ENCODE measurements around the gene TSPAN31. TPM values are rescaled to one million over a fixed set of nuclear protein-coding genes. Genes with fewer than 3 reads are reported as not detected.
A peak's percentile ranks its signal among the peaks of the same experiment; 100 is the strongest.

Gene TSPAN31
- total and polyA plus RNA-seq, 2 of the 8 experiments (the other 6 are each of a cell fraction or from before 2014, with no cell fraction given): 15.8 to 31.4 TPM

GRCh38 chr12:57745485-57745881 lies 644 bp downstream of the TSPAN31 start:
- H3K4ac ChIP-seq (replicated peaks; ENCODE audit: insufficient read length, low read depth, low read length): peak overlapping the region; percentile 57
- H3K56ac ChIP-seq (replicated peaks; ENCODE audit: insufficient read length, low read depth, low read length): no peak overlapping the region
- CTCF ChIA-PET (ENCODE audit: partially characterized antibody): interaction anchor here (1.0 to 2.0 kb wide), 7 partner anchors 8 to 37 kb away, joined by 4 to 7 read pairs (median 5); partner anchors contain the start of gene TSFM
- H4K8ac ChIP-seq (ENCODE audit: extremely low read depth, insufficient read depth, low read length): no peak overlapping the region
- peak overlapping the region; percentile 91 to 97 for H3K4me2 ChIP-seq (ENCODE audit: insufficient read depth in 1 of 2, low read depth in 2 of 2, low read length in 2 of 2)
- peak overlapping the region in 3 of 4 experiments; percentile 41 to 86 (median 83); a peak in 6 of 7 replicates for H3K9ac ChIP-seq (replicated peaks in 1 of 4; ENCODE audit: extremely low read depth in 1 of 4, low read depth in 3 of 4, low read length in 3 of 4)
- H3K36me3 ChIP-seq (ENCODE audit: control insufficient read depth in 2 of 4, insufficient read depth in 4 of 4, low read length in 3 of 4): peaks cover 19 to 43% (median 32%) of the 10 kb centered on the region in 4 experiments
- H2BK20ac ChIP-seq (ENCODE audit: low read length): no peak overlapping the region
- H4K20me1 ChIP-seq (replicated peaks in 1 of 2; ENCODE audit: control insufficient read depth in 1 of 2, insufficient read depth in 2 of 2, low read length in 2 of 2): peaks cover 0 to 2% of the 10 kb centered on the region in 2 experiments
- H2BK120ac ChIP-seq (replicated peaks; ENCODE audit: low read depth, low read length): peak overlapping the region; percentile 39
- H3K14ac ChIP-seq (ENCODE audit: insufficient read length): no peak overlapping the region
- H2BK12ac ChIP-seq (ENCODE audit: low read depth, low read length): peak overlapping the region; percentile 21; the same call in 1 of the 2 replicates
- H3K23me2 ChIP-seq (ENCODE audit: low read depth, low read length): peaks cover 4% of the 10 kb centered on the region
- POLR2A ChIA-PET (ENCODE audit: partially characterized antibody): interaction anchor here (0.7 to 4.4 kb wide), 26 partner anchors 9 to 198 kb away, joined by 3 to 35 read pairs (median 4); partner anchors contain the start of genes ARHGEF25, CYP27B1, DCTN2 and EEF1AKMT3
- peaks cover 3 to 15% (median 12%) of the 10 kb centered on the region in 4 experiments for H3K27me3 ChIP-seq (replicated peaks in 1 of 4; ENCODE audit: control insufficient read depth in 3 of 4, extremely low read depth in 1 of 4, insufficient read depth in 3 of 4, low read length in 3 of 4)
- H3K23ac ChIP-seq (ENCODE audit: insufficient read length): no peak overlapping the region
- peaks cover 9% of the 10 kb centered on the region for H3K79me1 ChIP-seq (ENCODE audit: low read depth, low read length)
- peak overlapping the region; percentile 83; the same call in 1 of the 2 replicates for H3K18ac ChIP-seq (ENCODE audit: extremely low read depth, low read length)
- H3K27ac ChIP-seq (ENCODE audit: low read depth, low read length): peak overlapping the region; percentile 41; the same call in 1 of the 2 replicates
- FAIRE-seq: no peak
- H2AK5ac ChIP-seq (ENCODE audit: low read depth, low read length): 0 out of 2 replicates have a peak overlapping the region, but pooled peaks have one; percentile 27
- H3K79me2 ChIP-seq (ENCODE audit: control insufficient read depth in 1 of 2, insufficient read depth in 2 of 2, low read length in 2 of 2): peaks cover under 1 to 4% of the 10 kb centered on the region in 2 experiments; a peak in 3 of 4 replicates
- peak overlapping the region; percentile 53; the same call in 1 of the 2 replicates for H2BK15ac ChIP-seq (ENCODE audit: low read length)
- H2BK5ac ChIP-seq (ENCODE audit: low read depth, low read length): peak overlapping the region; percentile 76; the same call in 1 of the 2 replicates
- H4K91ac ChIP-seq (replicated peaks; ENCODE audit: insufficient read length, low read length): peak overlapping the region; percentile 56
- DNase-seq (ENCODE audit: low read depth in 1 of 2, low spot score in 2 of 2): no peak
- no peaks in the 10 kb centered on the region for H3K9me3 ChIP-seq (ENCODE audit: insufficient read depth in 2 of 2, low read depth in 1 of 2, low read length in 1 of 2)
- TF ChIP-seq TCF12 (IDR thresholded peaks at IDR 0.05; ENCODE audit: low read depth, low read length) (no peak), POLR2A (IDR thresholded peaks at IDR 0.05; ENCODE audit: control extremely low read depth in 1 of 2, low read depth in 2 of 2, low read length in 2 of 2) (peak in 1 of 2 experiments; percentile 69; a peak in 1 of 3 replicates)
- H4K5ac ChIP-seq (ENCODE audit: insufficient read length, low read depth, low read length): peak overlapping the region; percentile 47
- H3K4me1 ChIP-seq (replicated peaks in 1 of 4; ENCODE audit: control insufficient read depth in 3 of 4, insufficient read depth in 4 of 4, low read length in 3 of 4): peaks cover 0 to 5% (median 4%) of the 10 kb centered on the region in 4 experiments; a peak in 4 of 7 replicates
- 54% methylated on average over 8 of the region's 8 CpGs; no CpG with 5 or more reads in 1 of the 2 experiments for WGBS, 2 experiments (ENCODE audit: extremely low coverage in 1 of 2, insufficient coverage in 1 of 2, insufficient read length in 1 of 2, insufficient replicate concordance in 2 of 2, low coverage in 1 of 2, low lambda C conversion rate in 2 of 2, missing lambda C conversion rate in 1 of 2)
- H2AFZ ChIP-seq (ENCODE audit: low read length): no peak overlapping the region
- peak overlapping the region; percentile 66 to 85 (median 74) for H3K4me3 ChIP-seq (ENCODE audit: extremely low read depth in 1 of 4, insufficient read depth in 2 of 4, low read depth in 3 of 4, low read length in 4 of 4)

Data from H1 (cell line).